NCI-H2171 treated with DMSO at 0.1 percent for 48 hours (cell line): ENCODE data around the gene EBLN2.

Experiments used
- DNase-seq: peaks from one replicate; lab custom pipeline; 2025; lab: John Stamatoyannopoulos, UW

The EBLN2 gene

DNA sequence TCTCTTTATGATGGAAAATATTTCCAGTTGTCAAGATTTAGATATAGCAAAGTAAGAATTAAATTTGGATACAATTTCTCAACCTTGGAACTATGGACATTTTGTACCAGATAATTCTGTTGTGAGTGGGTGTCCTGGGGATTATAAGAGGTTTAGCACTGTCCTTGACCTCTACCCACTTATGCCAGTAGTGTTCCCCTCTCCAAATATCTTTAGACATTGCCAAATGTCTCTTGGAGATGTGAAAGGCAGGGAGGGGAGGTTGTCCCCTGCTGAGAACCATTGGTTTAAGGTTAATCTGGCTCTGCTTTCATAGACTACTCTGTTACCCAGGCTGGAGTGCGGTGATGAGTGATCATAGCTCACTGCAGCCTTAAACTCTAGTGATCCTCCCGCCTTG is at the start of gene EBLN2:
TSS of gene EBLN2 (plus strand) at position 244 of the 400 bp plus-strand sequence. CDS start 423 bp downstream, outside the sequence.
- no peak for DNase-seq

DNA sequence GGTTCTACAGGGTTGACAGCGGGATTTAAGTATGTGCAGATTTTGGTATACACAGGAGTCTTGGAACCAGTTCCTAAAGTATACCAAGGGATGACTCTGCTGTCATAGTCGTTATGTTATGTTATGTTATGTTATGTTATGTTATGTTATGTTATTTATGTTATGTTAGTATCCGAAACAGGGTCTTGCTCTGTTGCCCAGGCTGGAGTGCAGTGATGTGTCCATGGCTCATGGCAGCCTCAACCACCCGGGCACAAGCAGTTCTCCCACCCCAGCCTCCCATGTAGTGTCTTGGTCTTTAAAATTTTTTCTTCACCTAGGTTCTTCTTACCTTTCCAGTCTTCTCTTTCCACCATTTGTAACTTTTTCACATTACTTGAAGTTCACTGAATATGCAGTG is 43.2 kb upstream of the EBLN2 start:
- no peak for DNase-seq

GRCh38 chr3:73018790-73019441 is 42.5 kb upstream of the EBLN2 start:
- no peak for DNase-seq

GRCh38 chr3:73021301-73021835 is 40.1 kb upstream of the EBLN2 start:
- DNase-seq = no peak

- DNase-seq = no peak
These were observed 36.6 kb upstream of the EBLN2 start for GRCh38 chr3:73024836-73025235.

DNA sequence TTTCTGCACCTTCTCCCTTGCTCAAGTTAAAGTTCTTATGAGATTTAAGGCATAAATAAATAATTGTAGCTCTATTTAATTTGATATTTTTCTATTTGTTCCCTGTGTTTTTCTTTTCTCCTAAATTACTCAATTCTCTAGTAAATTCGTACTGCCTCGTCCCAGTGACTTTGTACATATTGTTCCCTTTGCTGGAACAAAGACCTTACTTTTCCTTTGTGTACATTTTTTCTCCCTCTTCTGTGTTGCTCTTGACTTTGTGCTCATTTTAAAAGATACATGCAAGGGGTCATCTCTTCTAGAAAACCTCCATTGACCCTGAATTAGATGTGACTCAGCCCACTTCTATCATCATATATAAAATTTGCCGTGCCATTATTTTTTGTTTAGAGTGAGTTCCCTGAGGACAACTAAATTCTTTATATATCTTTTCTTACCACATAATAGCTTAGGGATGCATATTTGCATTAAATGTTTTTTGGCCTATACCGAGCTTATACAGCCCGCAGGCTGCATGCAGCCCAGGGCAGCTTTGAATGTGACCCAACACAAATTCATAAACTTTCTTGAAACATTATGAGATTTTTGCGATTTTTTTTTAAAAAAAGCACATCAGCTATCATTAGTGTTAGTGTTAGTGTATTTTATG is 35.2 kb upstream of the EBLN2 start:
- DNase-seq = no peak

GRCh38 chr3:73026760-73027113 is 34.7 kb upstream of the EBLN2 start:
- DNase-seq = no peak

DNA sequence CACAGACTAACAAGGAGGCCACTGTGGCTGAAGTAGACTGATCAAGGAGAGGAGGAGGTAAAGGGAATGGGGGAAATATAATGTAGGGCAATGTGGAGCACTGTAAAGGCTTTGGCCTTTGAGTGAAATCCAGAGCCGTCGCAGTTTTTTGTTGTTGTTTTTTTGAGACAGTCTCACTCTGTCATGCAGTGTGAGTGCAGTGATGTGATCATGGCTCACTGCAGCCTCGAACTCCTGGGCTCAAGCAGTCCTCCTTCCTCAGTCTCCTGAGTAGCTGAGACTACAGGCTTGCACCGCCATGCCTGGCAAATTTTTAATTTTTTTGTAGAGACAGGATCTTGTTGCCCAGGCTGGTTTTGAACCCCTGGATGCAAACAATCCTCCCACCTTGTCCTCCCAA is 32.7 kb upstream of the EBLN2 start:
- no peak for DNase-seq

DNA sequence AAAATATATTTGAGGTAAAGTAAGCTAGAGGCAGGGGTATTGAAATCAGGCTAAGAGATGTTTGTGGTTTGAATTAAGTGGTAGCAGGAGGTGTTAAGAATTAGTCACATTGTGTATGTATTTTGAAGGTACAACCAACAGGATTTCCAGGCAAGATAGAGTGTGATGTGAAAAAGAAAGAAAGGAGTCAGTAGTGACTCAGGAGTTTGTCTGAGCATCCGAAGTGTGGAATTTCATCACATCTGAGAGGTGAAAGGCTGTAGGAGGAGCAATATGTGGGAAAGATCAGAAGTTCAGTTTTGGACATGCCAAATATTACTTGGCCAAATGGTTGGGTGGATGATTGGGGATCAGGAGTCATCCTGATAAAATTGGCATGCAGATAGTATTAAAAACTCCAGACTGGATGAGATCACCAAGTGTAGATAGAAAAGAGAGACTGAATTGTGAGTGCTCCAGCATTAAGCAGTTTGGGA is 32.1 kb upstream of the EBLN2 start:
- DNase-seq = no peak

DNA sequence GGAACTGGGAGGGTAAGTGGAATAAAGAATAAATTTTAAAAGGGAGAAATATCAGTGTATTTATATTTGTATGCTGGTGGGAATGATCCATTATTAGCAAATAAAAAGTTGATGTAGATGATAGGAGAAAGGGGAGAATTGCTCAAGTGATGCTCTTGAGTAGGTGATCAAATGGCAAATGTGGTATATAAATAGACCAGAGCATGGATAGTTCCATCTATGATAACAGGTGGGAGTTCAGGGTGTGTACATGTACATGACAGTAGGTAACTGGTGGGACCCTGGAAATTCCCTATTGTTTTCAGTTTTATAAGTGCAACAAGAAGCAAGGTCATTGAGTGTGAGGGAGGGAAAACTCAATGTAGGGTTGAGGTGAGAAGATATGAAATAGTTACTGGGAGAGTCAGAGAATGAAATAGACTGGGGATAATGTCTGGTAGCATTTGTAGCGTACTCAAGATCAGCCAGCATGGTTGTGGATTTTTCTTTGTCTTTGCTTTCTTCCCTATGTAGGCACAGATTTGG is 31.3 kb upstream of the EBLN2 start:
- DNase-seq = no peak

- no peak for DNase-seq
These were observed 29.8 kb upstream of the EBLN2 start for GRCh38 chr3:73031573-73032103.

GRCh38 chr3:73036694-73037591 is 24.5 kb upstream of the EBLN2 start:
- no peak for DNase-seq

DNA sequence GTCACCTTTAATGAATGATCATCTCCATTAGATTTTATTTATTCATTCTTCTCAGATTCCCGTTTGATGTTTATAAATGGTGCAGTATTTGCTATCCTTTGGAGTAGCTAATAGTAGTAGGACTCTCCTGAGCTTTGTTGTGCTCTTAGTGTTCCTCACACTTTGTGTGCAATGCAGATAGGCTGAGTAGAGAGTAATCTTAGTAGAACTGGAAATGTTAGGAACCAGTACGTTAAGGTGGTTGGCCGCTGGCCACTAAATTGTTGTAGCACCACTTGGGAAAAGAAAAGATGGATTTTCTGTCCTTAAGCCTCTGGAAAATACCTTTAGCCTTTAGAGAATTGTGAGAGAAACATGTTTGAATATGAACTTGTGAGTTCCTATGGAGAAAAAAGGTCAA is 19.9 kb upstream of the EBLN2 start:
- DNase-seq = no peak

- DNase-seq = no peak
These were observed 18.0 kb upstream of the EBLN2 start for GRCh38 chr3:73043414-73043813.

DNA sequence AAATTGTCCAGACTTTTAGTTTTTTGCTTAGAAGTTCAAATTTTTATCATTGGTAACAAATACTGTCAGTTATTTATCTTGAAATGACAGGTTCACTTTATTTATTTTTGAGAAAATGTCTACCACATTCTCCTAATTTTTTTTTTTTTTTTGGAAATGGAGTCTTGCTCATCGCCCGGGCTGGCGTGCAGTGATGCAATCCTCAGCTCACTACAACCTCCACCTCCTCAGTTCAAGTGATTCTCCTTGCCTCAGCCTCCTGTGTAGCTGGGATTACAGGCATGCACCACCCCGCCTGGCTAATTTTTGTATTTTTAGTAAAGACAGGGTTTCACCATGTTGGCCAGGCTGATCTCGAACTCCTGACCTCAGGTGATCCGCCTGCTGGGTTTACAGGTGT is 16.1 kb upstream of the EBLN2 start:
- no peak for DNase-seq

- DNase-seq = no peak
These were observed 15.3 kb upstream of the EBLN2 start for GRCh38 chr3:73046195-73046594.

GRCh38 chr3:73049319-73049718 is 12.1 kb upstream of the EBLN2 start:
- DNase-seq = no peak

DNA sequence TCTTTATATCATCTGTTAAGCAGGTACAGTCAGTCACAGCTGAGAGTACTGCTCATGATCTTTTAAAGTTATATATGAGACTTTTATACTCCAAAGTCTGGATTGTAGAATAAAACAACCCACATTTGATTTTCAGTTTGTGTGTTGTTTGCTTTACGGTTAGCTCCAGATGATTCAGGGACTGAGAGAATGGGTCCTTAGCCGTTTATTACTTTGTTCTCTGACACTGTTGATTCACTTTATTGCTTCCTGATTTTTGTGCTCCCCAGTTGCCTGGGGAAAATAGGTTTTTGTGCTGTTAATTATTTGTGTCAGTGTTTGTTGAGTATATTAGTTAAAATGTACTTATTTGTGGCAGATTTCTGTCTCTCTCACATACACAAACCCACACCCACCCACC is 8.6 kb upstream of the EBLN2 start:
- DNase-seq = no peak

DNA sequence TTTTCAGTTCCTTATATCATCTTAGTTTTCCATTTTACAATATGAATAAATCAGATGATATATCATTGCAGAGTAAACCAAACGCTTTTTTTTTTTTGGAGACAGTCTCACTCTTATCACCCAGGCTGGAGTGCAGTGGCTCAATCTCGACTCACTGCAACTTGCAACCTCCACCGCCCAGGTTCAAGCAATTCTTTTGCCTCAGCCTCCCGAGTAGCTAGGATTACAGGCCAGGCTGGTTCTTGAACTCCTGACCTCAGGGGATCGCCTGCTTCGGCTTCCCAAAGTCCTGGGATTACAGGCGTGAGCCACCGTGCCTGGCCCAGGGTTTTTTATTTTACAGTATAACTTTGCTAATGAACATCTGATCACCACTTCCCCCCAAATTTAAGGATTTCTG is 5.9 kb upstream of the EBLN2 start:
- no peak for DNase-seq

DNA sequence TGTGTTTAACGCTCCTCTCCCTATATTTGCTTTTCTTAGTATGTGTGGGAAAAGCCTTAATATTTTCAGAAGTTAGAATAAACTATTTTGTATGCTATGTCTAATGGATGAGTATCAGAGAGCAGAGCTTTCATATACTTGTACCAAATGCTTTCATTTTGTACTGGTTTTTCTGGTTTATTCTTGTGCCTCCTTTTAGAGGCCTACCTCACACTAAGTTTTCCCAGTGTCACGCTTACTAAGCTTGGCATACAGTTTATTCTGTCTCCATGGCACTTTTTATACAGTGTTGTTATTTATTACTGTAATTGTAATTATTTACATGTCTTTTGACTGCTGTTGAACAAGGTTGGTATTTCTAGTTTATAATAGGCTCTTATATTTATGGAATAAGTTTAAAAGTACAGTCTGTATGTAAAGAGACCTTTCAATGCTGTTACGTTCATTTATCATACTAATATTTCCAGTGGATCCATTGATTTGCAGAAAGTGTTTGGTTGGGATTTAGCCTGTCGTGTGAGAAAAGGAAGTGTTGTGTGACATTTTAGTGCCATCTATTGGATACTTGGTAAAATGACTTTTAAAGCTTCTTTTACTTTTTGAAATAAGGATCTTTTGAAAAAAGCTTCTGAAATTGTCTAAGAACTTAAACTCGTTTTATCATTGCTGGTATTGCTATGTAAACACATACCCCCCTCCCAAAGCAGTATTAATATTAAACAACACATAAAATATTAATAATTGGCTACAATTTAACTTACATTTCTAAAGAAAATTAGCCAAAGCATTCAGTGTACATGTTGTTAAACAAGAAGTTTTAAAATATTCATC is 5.2 kb upstream of the EBLN2 start:
- peak; percentile 37 for DNase-seq

DNA sequence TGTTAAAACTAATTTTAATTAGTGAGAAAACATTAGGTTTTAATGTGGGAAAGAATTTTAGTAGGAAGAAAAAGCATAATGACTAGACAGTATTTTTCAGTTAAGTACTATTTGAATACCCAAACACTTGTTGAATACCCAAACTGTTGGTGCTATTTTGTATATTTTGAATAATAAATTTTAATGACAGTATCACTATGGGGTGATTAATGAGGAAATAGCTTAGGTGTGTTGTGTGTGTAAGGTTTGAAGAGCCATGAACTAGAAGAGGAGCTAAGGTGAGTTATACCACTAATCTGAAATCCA is 4.7 kb upstream of the EBLN2 start:
- no peak for DNase-seq
